GM18867 (cell line): ENCODE data around the gene DLGAP1.

ENCODE experiments used
- ATAC-seq: cut with Tn5 transposase; IDR thresholded peaks from one replicate; pipeline ENCODE4 v1.9.1; 2021; ENCODE audit warnings: mild to moderate bottlenecking, moderate library complexity; ENCODE audit not compliant: unreplicated experiment

DLGAP1 gene

DNA sequence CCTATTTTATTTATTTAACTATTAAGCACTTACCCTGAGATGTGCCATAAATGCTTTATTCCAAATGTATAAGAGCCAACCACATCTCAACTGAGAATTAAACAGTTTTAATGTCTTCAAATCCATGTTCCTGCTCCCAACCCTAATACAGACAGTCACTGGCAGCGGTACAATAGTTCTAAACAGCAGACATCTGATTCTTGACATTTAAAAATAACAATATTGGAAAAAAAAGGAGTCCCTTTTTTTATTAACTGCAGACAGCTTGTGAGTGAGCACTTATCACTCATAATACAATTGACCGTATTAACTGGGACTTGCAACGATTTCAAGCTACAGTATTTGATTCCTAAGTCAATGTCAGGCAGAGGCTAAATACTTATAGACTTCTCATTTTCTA is 580.5 kb downstream of the DLGAP1 start:
- ATAC-seq, result no peak

DNA sequence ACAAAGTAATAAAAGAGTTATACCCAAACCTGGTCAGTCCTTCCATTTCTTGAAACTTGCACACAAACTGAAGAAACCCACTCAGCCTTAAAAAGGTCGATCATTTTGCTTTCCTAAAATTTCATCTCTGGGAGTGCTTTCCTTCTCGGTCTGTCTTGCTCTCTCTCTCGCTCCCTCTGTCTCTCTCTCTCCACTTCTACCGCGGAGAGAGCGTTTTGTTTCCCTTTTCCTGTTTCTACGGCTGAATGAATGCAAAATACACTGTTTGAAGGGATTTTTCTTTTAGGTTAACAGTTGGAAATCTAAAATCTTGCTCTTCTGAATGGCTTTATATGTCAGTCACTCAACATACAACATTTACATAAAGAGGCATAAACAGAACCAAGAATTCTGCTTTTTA is 581.0 kb downstream of the DLGAP1 start:
- no peak for ATAC-seq

DNA sequence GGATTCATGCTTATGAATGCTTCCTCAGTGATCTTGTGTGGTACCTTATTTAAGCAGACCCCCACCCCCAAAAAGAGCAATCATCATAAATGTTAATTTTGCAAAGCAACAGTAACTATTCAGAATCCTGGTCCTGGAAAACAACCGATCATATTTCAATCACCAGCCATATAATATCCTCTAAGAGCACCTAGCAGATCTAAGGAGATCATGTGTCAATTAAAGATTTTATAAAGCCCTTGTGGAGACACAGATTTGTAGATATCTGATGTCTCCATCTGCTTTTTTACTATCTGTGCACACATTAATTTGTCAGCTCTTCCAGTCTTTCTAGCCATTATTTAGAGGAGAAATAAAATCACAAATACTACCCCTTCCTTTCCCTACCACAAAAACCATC is 581.4 kb downstream of the DLGAP1 start:
- no peak for ATAC-seq

DNA sequence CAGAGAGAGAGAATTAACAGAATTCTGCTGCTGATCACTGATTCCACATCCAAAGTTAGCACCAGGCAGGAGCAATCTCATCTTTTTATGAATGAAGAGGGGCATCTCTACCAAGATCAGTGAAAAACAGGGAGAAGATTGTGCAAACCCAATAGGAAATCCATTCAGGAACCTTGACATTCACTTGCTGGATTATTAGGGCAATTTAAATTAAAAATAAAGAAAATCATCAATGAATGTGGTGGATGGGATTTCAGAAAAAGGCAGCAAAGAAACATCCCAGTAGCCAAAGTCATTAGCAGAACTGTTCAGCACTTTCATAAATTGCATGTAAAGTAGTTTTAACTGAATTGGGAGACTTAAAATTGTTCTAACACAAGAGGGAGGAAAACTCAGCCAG is 581.9 kb downstream of the DLGAP1 start:
- ATAC-seq, result no peak

DNA sequence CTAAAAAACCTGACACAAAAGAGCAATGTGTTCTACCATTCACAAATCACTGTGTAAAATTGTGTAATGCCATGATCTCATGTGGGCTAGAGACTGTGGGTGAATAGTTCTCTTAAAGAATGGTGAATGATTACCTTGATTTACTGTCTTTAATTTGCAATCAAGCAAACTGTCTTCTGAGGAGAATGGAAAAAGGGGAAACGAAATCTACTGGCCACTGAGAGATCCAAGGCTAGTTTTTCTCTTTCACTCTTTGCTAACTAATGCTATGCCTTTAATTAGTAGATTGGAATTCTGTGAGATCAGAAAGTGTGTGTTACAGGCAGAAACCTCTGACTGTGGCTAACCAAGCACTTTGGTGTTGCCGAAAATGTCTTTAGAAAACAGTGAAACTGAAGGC is 582.5 kb downstream of the DLGAP1 start:
- no peak for ATAC-seq

DNA sequence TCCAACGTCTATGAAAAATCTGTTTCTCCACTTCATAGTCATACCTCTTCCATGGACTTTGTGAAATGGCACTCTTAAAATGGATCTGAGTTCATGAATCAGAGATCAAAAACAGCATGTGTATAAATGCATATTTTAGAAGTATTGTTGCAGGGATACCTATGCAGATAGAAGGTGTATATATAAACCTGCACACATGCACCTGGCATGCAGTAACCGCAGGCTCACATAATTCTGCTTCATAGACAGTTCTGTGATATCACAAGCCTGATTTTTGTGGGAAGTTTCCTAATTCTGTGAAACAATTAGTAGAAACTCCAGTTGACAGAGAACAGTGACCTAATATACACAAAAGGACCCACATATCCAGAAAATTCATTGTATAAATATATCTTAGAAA is 583.4 kb downstream of the DLGAP1 start:
- ATAC-seq, result no peak

DNA sequence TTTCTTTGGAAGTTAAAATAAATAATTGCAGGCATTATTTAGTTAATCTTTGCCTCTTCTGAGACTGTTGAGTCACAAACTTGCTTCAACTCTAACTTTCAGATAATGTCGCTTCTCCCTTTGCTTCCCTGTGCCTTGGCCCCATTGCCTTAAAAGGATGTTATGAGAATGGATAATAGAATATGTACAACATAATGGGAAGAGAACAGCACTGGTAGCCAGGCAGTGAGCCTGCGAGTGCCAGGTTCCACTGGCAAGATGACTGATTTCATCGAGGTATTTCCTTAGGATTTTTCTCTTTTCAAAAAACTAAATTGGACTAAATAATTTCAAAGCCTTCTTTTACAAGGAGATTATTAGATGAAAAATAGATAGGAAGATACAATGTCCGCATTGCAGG is 584.2 kb downstream of the DLGAP1 start:
- no peak for ATAC-seq

DNA sequence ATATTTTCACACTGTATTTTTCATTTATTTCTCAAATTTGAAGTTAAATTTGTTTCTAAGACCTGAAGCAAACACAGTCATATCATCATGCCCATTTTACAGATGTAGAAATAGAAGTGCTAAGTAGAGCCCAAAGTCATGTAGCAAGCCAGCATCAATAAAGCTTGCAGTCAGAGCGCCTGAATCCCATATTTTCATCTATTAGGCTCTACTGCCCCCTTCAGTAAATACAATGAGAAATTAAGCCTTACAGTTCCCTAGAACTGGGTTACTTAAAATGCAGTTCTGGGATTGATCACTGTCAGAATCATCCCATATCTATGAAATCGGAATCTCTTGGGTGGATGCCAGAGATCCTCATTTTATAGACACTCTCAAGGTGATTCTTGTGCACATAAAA is 585.3 kb downstream of the DLGAP1 start:
- no peak for ATAC-seq

DNA sequence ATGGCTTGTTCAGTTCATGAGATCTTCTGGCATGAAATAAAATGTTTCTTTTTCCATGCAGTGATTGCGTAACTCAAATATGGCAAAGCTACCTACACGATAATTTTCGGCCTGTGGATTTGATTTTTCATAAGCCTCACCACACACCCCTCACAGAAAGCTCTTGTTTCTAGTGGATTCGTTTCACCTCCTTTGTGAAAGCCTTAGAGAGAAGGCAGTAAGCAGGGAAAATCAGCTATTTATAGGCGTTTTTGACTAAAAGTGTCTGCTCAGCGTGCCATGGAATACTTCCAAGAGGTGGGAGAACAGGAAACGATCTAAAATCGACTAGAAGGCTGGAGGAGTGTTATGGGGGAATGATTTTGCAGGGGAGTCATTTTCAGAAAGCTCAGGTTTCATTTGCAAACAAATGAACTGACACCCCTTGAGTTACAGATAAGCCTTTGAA is 587.2 kb downstream of the DLGAP1 start:
- ATAC-seq, result no peak

DNA sequence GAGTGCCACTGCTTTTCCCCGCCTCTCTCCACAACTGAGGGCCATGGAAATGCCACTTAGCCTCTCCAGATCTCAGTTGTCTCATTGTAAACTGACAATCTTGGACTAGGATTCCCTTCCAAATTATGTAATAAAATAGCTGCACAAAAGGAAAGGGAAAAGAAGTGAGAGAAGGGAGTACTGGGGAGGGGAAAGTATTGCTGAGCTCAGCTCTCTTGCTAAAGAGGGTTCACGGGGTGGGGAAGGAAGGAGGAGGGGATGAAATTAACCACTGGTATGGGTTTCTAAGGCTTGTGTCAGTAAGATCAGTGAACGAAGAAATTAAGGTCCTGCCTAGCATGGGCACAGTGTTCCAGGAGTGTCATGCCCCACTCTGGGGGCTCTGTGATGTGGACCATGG is 587.9 kb downstream of the DLGAP1 start:
- no peak for ATAC-seq

DNA sequence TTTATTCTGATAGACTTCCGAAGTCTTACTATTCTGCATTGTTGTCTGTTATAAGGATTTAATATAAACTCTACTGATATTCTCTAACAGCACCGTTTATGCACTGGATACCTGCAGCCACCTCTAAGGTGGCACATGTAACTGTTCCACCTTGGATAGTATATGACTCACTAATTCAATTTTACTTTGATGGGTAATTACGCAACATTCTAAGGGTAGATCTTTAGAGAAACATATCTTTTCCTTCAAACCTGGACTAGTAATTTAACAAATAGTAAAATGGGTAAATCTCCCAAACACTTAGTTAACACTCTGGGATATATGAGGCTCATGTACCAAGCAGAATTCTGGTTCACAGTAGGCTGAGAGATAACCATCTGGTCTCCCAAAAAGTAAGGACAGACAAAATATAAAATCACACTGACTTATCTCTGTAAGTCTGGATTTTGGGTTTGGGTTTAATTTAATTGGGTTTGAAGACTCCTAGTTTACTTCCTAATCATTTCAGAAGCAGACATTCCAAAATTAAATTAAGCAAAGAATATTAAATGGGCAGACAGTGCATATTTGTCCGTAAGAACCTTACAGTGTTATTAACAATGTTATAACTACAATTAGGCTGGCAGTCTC is 590.3 kb downstream of the DLGAP1 start:
- ATAC-seq, result no peak

DNA sequence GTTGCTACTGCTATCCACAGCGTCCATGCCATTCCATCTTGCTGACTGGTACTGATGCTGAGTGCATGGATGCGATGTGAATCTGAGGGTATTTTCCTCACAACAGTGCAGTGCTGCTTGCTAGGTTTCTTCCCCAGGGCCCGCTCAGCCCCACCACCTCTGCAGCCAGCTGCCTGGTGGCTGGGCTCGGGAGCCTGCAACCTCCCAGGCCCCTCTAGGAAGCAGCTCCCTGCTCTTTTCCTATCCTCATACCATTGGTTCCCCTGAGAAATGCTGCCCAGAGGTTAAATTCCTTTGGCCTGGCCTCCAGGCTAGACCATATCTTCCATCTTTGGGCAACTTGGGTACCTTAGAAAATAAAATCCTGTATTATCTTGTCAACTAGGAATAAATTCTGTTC is 591.5 kb downstream of the DLGAP1 start:
- no peak for ATAC-seq

DNA sequence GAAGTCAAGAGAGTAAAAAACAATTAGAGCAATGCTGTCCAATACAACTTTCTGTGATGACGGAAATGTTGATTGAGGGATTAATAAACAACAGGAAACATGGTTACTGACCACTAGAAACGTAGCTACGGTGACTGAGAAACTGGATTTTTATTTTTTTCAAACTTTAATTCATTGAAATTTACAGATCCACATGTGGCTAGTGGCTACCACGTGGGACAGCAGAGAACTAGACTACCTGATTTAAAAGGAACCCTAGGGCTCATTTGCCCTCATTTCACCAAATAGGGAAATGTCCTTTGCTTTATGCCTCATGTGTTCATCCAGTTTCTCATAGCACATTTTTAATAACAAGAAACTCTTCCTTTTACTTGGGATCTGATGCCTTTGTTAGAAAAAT is 592.1 kb downstream of the DLGAP1 start:
- no peak for ATAC-seq

DNA sequence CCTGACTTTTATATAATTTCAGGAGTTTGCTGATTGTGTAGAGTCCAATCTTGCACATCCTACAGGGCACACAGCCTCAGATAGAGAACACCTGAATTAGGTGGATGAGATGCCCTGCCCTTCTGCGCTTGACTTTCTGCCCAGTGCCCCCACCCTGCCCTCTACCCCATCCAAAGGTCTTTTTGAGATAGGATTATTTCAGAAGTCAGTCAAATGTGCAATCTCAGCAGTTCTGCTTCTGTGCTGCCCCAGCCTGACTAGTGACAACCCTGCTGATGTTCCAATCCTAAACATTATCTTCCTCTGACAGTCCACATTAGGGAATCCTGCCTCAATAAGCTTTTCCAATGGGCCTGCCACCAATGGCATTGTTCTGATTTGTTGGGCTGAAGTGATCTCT is 593.6 kb downstream of the DLGAP1 start:
- no peak for ATAC-seq

DNA sequence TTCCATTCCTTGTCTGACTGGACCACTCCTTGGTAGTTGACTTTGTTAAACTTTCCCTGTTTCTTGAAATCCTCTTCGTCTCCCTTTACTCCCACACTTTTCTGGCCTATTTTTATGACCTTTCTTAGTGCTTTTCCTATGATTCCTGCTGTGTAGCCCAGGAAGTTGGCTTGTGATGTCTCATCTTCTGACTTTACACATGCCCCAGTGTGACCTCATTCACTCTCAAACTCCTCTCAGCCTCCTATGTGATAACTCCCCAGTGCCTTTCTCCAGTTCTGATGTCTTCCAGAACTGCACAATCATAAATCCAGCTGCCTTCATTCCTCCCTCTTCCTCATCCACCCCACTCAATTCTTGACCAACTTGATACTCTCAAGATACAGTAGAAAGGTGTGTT is 597.6 kb downstream of the DLGAP1 start:
- no peak for ATAC-seq

DNA sequence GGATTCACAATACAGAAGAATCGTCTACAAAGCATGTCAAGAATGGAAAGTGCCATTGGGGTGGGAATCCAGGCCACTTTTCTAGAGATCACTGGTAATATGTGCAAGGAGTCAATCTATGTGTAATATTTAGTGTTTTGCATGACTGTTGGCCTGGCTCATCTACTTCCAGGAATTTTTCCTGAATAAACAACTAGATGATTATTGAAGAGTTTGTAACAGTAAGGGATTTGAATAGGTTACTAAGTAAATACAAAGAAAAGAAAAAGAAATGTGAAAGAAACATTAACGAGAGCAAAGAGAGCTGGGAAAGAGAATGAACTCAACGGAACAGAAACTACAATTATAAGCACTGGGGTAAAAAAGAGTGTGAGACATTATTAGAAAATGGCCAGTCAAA is 599.1 kb downstream of the DLGAP1 start:
- ATAC-seq, result no peak

DNA sequence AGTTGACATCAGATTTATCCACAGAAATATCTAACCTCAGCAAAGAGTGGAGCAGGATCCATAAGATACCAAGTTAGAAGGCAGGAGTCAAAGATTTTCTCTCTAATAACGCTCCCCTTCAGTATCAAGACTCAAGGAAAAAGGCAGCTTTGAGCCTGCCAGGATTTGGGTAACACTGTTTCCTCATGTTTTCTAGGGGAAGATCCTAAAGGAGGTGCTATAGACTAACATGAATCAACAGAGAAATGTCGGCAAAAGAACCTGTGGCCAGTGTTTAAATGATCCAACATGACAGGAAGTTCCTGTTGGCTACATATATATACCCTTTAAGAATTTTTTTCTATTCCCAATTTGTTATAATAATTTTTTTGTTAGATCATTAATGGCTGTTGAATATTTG is 602.8 kb downstream of the DLGAP1 start:
- ATAC-seq, result no peak

DNA sequence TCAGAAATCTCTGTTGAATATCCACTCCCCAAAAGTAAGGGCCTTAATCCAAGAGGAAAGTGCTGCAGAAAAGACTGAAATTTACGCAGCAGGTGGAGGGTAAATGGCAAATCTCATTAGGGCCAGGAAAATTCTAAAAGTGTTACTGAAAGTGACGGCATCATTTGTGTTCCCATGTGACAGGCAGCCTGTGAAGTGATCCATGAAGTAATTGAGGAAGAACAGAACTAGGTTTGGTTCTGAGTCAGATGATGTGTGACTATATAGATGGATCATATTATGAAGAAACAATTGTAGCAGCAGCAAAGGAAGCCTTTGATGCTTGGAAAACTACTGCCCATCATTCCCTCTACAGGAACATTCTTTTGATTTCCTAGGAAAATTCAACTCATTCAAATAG is 603.9 kb downstream of the DLGAP1 start:
- ATAC-seq, result no peak

DNA sequence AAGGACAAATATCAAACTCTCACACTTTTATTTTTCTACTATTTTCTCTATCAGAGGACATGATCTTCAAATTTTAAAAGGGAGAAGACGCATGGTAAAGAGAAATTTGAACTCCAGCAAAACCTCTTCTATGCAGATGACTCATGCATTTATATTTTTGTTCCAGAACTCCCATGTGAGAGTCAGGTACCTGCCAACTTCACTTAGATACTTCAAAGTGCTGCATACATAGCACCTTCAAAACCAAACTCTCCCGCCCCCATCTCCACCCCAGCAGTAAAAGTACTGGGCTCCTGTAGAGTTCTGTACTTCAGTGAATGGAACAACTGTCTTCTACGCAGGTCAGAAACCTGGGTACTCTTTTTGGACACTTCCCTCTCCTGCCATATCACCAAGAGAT is 606.8 kb downstream of the DLGAP1 start:
- no peak for ATAC-seq

DNA sequence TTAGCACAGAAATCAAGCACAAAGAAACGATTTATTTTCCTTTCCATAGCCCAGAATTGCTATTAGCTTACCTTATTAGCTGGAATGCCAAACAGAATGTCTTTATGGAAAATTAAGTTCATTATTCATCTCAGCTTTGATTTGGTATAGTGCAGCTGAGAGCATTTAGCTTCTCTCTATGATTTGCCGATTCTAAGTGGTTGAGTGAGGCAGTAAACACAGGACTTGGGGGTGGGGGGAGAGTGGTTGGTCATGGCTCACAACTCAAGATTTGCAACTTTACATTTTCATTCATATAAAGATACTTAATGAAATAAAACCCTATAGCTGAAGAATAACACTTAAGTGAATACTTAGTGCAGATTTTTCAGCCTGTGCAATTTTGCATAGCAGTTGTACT is 609.9 kb downstream of the DLGAP1 start:
- ATAC-seq, result no peak

DNA sequence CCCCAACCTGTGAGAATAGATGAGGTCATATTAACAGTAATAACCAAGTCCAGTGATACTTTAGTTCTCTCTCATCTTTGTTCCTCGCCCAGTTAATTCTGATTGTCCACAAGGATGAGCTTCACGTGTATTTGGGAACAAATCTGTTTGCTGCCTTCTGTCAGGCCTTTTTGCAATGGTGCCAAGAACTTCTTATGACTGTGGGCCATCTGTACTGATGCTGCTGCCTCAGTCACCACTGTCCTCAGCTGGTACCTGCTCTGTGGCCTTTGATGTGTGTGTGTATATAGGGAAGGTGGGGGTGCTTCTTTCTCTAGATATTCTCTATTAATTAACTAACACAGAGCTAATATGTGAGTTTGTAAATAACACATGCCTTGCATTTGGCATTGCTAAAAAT is 612.3 kb downstream of the DLGAP1 start:
- no peak for ATAC-seq

DNA sequence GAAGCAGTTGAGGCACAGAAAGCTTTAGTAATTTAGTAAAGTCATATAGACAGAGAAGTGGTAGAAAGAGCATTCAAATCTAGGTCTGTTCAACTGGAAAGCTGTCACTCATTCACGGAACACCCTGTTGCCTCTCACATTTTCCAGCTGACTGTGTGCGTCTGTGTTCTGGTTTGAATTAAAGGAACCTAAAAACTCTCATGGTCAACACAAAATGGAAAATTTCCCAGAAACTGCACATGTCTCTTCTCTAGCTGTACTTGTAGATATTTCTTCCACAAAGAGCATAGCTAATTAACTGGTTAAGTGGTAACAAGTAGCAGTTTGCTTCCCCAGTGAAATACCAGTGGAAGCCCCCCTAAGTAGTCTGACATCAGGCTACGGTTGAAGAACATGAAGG is 614.3 kb downstream of the DLGAP1 start:
- no peak for ATAC-seq

DNA sequence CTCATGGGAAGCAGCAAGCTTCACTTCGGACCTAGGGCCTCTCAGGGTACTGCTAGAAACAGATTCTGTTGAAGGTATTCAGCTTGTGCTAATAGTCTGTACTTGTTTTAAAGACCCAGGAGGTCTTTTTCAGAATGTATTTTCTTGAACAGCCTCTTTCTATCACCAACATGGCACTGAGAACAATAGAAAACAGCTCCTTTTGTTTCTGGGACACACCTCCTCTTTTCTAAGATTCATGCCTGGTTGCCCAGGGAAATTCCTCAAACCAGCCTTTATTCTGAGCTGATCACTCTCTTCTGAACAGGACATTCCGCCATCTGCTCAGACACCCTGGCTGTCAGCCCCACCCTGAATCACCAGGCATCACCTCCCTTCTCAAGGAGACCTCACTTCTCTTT is 615.5 kb downstream of the DLGAP1 start:
- no peak for ATAC-seq
